HepG2 (cell line): ENCODE data around the gene IFT57.

Experiments
- CREB1 ChIP-seq, 2 experiments: fragments of 450-650 bp in 1 of 2; IDR thresholded peaks; 2 replicates each; pipeline ENCODE4 v1.6.1; 2016 to 2017; ENCODE audit warnings: control low read depth in 1 of 2, mild to moderate bottlenecking in 1 of 2, missing compliant biosample characterization in 1 of 2, missing genetic modification characterization in 1 of 2
- CTCF ChIP-seq: sonication (generic); formaldehyde crosslinking; IDR thresholded peaks from 2 replicates; pipeline ENCODE4 v1.5.0; 2020; ENCODE audit warnings: mild to moderate bottlenecking, missing genetic modification reagents, moderate library complexity
- EHMT2 ChIP-seq: fragments of 200-600 bp; sonication (generic); IDR thresholded peaks from 2 replicates; pipeline ENCODE4 v1.7.0; 2017; ENCODE audit warnings: antibody characterized with exemption, low read depth, low read length, borderline replicate concordance
- ETV5 ChIP-seq: IDR thresholded peaks from 2 replicates; pipeline ENCODE4 v1.6.1; 2018; ENCODE audit warnings: missing biosample characterization, missing genetic modification reagents, inconsistent platforms, borderline replicate concordance
- GATAD1 ChIP-seq: IDR thresholded peaks from 2 replicates; pipeline ENCODE4 v1.6.1; 2016; ENCODE audit warnings: missing genetic modification reagents, missing compliant biosample characterization
- PBX2 ChIP-seq: IDR thresholded peaks from 2 replicates; pipeline ENCODE4 v1.6.1; 2016; ENCODE audit warnings: control low read depth
- SKI ChIP-seq: fragments of 450-650 bp; IDR thresholded peaks from one replicate; pipeline ENCODE4 v1.6.1; 2018; ENCODE audit warnings: mild to moderate bottlenecking; ENCODE audit not compliant: partially characterized antibody
- THAP11 ChIP-seq: IDR thresholded peaks from 2 replicates; pipeline ENCODE4 v1.6.1; 2016; ENCODE audit warnings: missing biosample characterization, missing genetic modification reagents

GRCh38 chr3:108124337-108125152 is 97.7 kb downstream of the IFT57 start:
- TF ChIP-seq CREB1 (IDR thresholded peaks at IDR 0.05): no peak
- TF ChIP-seq CREB1 (CRISPR knock-in tag; IDR thresholded peaks at IDR 0.05): no peak
- TF ChIP-seq GATAD1: no peak
- TF ChIP-seq THAP11 (CRISPR knock-in tag): no peak
- TF ChIP-seq ETV5 (CRISPR knock-in tag): no peak
- TF ChIP-seq PBX2 (CRISPR knock-in tag): no peak
- TF ChIP-seq EHMT2: no peak
- TF ChIP-seq SKI: no peak
- TF ChIP-seq CTCF: no peak
